Measurements from ENCODE around the gene AMBP. TPM values are rescaled to one million over a fixed set of nuclear protein-coding genes. Genes with fewer than 3 reads are reported as not detected.

Gene AMBP
- total RNA-seq, 3 donors from 2014 or later (not counting 1 experiment from before 2014, with no cell fraction given), result not detected

- H3K27ac Mint-ChIP-seq, result no peak overlapping the region
- no peak for DNase-seq
- Histone ChIP-seq H3K36me3 (ENCODE audit: control insufficient read depth, insufficient read depth, low read length) (peaks cover 2% of the 10 kb centered on the region), H3K4me3 (ENCODE audit: low read length) (no peak overlapping the region), H3K27ac (ENCODE audit: low read length) (no peak overlapping the region), H3K9me3 (ENCODE audit: control insufficient read depth, insufficient read depth, low read length) (no peaks in the 10 kb centered on the region), H3K27me3 (ENCODE audit: control insufficient read depth, insufficient read depth, low read length) (no peaks in the 10 kb centered on the region), H3K4me1 (ENCODE audit: control insufficient read depth, insufficient read depth, low read length) (no peaks in the 10 kb centered on the region)
- no peaks in the 10 kb centered on the region for H3K27me3 Mint-ChIP-seq (ENCODE audit: low read depth in 2 of 2)
- no peak for TF ChIP-seq CTCF (IDR thresholded peaks at IDR 0.05)
- H3K4me1 Mint-ChIP-seq, result no peaks in the 10 kb centered on the region
- H3K9me3 Mint-ChIP-seq, result no peaks in the 10 kb centered on the region
- peaks cover 10% of the 10 kb centered on the region for H3K36me3 Mint-ChIP-seq
- intact Hi-C loops (cut with micrococcal nuclease), result no loop called here
- 85% methylated on average over 12 of the region's 12 CpGs for WGBS (ENCODE audit: insufficient coverage)
- no peak overlapping the region for H3K4me3 Mint-ChIP-seq
- ATAC-seq, result no peak
Observed at GRCh38 chr9:114029311-114030170, 48.6 kb downstream of the AMBP start.

- intact Hi-C loops (cut with micrococcal nuclease), result no loop called here
- no peak overlapping the region for H3K4me3 Mint-ChIP-seq
- no peak overlapping the region for H3K4me3 ChIP-seq (ENCODE audit: low read length)
- TF ChIP-seq CTCF (IDR thresholded peaks at IDR 0.05), result no peak
- ATAC-seq (no peak), DNase-seq (no peak)
- no peaks in the 10 kb centered on the region for H3K4me1 ChIP-seq (ENCODE audit: control insufficient read depth, insufficient read depth, low read length)
- no peak overlapping the region for H3K27ac Mint-ChIP-seq
- H3K4me1 Mint-ChIP-seq, result no peaks in the 10 kb centered on the region
- peaks cover 3 to 8% of the 10 kb centered on the region in 2 donors for H3K9me3 Mint-ChIP-seq
- H3K27me3 ChIP-seq (ENCODE audit: control insufficient read depth, insufficient read depth, low read length), result no peaks in the 10 kb centered on the region
- H3K9me3 ChIP-seq (ENCODE audit: control insufficient read depth, insufficient read depth, low read length), result no peaks in the 10 kb centered on the region
- 96% methylated on average over 22 of the region's 22 CpGs for WGBS (ENCODE audit: insufficient coverage)
- no peak overlapping the region for H3K27ac ChIP-seq (ENCODE audit: low read length)
- H3K36me3 ChIP-seq (ENCODE audit: control insufficient read depth, insufficient read depth, low read length), result peaks cover 2% of the 10 kb centered on the region
- H3K27me3 Mint-ChIP-seq (ENCODE audit: low read depth in 2 of 2), result no peaks in the 10 kb centered on the region
- peaks cover 19% of the 10 kb centered on the region for H3K36me3 Mint-ChIP-seq
Observed at GRCh38 chr9:114028646-114029045, 49.5 kb downstream of the AMBP start.

- Histone ChIP-seq H3K27me3 (ENCODE audit: control insufficient read depth, insufficient read depth, low read length) (no peaks in the 10 kb centered on the region), H3K36me3 (ENCODE audit: control insufficient read depth, insufficient read depth, low read length) (peaks cover 2% of the 10 kb centered on the region), H3K4me3 (ENCODE audit: low read length) (no peak overlapping the region), H3K27ac (ENCODE audit: low read length) (no peak overlapping the region), H3K4me1 (ENCODE audit: control insufficient read depth, insufficient read depth, low read length) (no peaks in the 10 kb centered on the region), H3K9me3 (ENCODE audit: control insufficient read depth, insufficient read depth, low read length) (no peaks in the 10 kb centered on the region)
- Mint-ChIP-seq H3K4me1 (no peaks in the 10 kb centered on the region), H3K27me3 (ENCODE audit: low read depth in 2 of 2) (no peaks in the 10 kb centered on the region), H3K27ac (no peak overlapping the region), H3K36me3 (peaks cover 26% of the 10 kb centered on the region), H3K4me3 (no peak overlapping the region), H3K9me3 (peaks cover 5 to 15% of the 10 kb centered on the region in 2 donors)
- WGBS (ENCODE audit: insufficient coverage), result 88% methylated on average over 4 of the region's 4 CpGs
- no peak for ATAC-seq
- DNase-seq, result no peak
- TF ChIP-seq CTCF (IDR thresholded peaks at IDR 0.05), result no peak
- intact Hi-C loops (cut with micrococcal nuclease), result no loop called here
Observed at GRCh38 chr9:114027863-114028465, 50.1 kb downstream of the AMBP start.

Data from natural killer cell (primary cell).